ENCODE results near the gene NPC1. TPM values are rescaled to one million over a fixed set of nuclear protein-coding genes. Genes with fewer than 3 reads are reported as not detected.

NPC1 gene
- total RNA-seq, 4 donors from 2014 or later, result 35.7 to 99.4 (median 46.2) TPM

DNA sequence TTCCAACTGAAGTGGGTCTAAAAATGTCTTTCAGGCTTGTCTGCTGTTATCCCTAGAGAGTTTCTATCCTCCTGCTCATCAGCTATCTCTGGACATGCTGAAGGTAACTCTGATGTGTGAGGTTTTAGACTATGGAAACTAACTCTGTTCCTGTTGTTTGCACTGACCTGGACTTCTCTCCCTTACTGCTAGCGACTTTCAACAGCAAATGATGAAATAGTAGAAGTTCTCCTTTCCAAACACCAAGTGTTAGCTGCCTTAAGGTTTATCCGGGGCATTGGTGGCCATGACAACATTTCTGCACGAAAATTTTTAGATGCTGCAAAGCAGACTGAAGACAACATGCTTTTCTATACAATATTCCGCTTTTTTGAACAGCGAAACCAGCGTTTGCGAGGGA, 56.1 kb downstream of the NPC1 start:
- TF ChIP-seq, protein P1, sequence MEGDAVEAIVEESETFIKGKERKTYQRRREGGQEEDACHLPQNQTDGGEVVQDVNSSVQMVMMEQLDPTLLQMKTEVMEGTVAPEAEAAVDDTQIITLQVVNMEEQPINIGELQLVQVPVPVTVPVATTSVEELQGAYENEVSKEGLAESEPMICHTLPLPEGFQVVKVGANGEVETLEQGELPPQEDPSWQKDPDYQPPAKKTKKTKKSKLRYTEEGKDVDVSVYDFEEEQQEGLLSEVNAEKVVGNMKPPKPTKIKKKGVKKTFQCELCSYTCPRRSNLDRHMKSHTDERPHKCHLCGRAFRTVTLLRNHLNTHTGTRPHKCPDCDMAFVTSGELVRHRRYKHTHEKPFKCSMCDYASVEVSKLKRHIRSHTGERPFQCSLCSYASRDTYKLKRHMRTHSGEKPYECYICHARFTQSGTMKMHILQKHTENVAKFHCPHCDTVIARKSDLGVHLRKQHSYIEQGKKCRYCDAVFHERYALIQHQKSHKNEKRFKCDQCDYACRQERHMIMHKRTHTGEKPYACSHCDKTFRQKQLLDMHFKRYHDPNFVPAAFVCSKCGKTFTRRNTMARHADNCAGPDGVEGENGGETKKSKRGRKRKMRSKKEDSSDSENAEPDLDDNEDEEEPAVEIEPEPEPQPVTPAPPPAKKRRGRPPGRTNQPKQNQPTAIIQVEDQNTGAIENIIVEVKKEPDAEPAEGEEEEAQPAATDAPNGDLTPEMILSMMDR (IDR thresholded peaks at IDR 0.05 in 4 of 5, conservative IDR thresholded peaks at IDR 0.05 in 1 of 5), result no peak
- TF ChIP-seq POLR2A (IDR thresholded peaks at IDR 0.05), result no peak
- Histone ChIP-seq H3K27ac (no peak overlapping the region), H3K4me3 (no peak overlapping the region), H3K9me3 (no peaks in the 10 kb centered on the region), H3K27me3 (no peaks in the 10 kb centered on the region), H3K4me1 (peaks cover 0 to 7% of the 10 kb centered on the region in 2 donors), H3K36me3 (peaks cover 0 to 97% of the 10 kb centered on the region in 2 donors)
- no peak for DNase-seq
- intact Hi-C loops (cut with DNase I; ENCODE audit: low total_unique reads), result no loop called here
- ATAC-seq, result no peak
- in situ Hi-C loops (cut with MboI; ENCODE audit: low sequenced_read_pairs in 4 of 4), result no loop called here

DNA sequence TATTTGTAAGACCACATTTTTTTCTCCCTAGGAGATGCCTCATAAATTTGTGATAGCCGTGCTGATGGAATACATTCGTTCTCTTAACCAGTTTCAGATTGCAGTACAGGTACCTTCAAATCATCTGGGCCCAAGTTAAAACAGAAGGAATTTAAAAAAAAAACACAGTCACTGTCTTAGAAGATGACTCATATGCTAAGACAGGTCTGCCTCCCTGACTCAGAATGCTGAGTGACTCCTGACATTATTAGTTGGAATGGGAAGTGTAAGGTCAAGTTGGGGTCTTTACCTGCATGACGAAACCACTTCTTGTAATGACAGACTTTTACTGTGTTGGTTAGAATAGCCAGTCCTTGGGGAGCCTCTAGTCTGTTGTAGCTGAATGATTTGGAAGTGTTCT, 56.7 kb downstream of the NPC1 start:
- Histone ChIP-seq H3K4me1 (peaks cover 0 to 7% of the 10 kb centered on the region in 2 donors), H3K4me3 (no peak overlapping the region), H3K27ac (peak overlapping the region in 1 of 4 donors; percentile 53), H3K27me3 (no peaks in the 10 kb centered on the region), H3K9me3 (no peaks in the 10 kb centered on the region), H3K36me3 (peaks cover 0 to 93% of the 10 kb centered on the region in 2 donors)
- no peak for DNase-seq
- in situ Hi-C loops (cut with MboI; ENCODE audit: low sequenced_read_pairs in 4 of 4) (no loop called here), intact Hi-C loops (cut with DNase I; ENCODE audit: low total_unique reads) (no loop called here)
- no peak for ATAC-seq
- TF ChIP-seq, protein P1 (IDR thresholded peaks at IDR 0.05 in 4 of 5, conservative IDR thresholded peaks at IDR 0.05 in 1 of 5), result no peak
- no peak for TF ChIP-seq POLR2A (IDR thresholded peaks at IDR 0.05)

DNA sequence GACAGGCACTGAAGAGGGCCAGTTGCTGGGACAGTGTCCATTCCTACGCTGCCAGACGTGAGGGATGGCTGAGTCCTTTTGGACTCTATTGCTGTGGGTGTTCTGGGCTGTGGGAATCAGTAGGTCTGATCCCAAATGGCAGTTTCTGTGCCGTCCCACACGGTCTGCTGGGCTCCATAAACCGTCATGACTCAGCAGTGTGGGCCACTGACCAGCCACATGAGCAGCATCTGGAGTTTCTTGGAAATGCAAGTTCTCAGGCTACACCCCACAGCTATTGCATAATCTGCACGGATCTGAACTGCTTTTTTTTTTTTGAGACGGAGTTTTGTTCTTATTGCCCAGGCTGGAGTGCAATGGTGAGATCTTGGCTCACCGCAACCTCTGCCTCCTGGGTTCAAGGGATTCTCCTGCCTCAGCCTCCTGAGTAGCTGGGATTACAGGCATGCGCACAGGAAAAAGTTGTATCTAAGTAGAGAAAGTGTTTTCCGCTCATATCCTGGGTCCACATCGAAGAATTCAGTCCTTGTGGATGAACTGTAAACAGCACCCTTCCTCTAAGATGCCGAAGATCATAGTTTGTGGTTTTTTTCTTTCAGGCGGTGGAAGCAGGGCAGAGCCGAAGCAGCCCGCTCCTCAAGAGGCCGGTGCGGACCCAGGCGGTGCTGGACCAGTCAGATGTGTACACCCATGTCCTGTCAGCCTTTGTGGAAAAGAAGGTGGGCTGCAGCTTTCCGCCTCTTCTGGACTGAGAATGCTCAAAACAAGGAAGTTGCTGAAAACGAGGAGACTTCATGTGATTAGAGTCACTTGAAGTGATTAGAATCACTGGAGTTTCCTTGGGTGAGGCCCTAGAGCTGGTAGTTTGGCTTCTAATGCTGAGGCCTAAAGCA, 57.5 kb downstream of the NPC1 start:
- Histone ChIP-seq H3K4me3 (no peak overlapping the region), H3K27ac (peak overlapping the region; percentile 13 to 53 (median 37)), H3K4me1 (peaks cover 0 to 7% of the 10 kb centered on the region in 2 donors), H3K36me3 (peaks cover 0 to 93% of the 10 kb centered on the region in 2 donors), H3K9me3 (no peaks in the 10 kb centered on the region), H3K27me3 (no peaks in the 10 kb centered on the region)
- DNase-seq (peak in 1 of 2 donors; percentile 60), ATAC-seq (peak; percentile 64 to 75)
- TF ChIP-seq, protein P1 (IDR thresholded peaks at IDR 0.05 in 4 of 5, conservative IDR thresholded peaks at IDR 0.05 in 1 of 5), result no peak
- no peak for TF ChIP-seq POLR2A (IDR thresholded peaks at IDR 0.05)
- in situ Hi-C loops (cut with MboI; ENCODE audit: low sequenced_read_pairs in 4 of 4) (no loop called here), intact Hi-C loops (cut with DNase I; ENCODE audit: low total_unique reads) (no loop called here)

DNA sequence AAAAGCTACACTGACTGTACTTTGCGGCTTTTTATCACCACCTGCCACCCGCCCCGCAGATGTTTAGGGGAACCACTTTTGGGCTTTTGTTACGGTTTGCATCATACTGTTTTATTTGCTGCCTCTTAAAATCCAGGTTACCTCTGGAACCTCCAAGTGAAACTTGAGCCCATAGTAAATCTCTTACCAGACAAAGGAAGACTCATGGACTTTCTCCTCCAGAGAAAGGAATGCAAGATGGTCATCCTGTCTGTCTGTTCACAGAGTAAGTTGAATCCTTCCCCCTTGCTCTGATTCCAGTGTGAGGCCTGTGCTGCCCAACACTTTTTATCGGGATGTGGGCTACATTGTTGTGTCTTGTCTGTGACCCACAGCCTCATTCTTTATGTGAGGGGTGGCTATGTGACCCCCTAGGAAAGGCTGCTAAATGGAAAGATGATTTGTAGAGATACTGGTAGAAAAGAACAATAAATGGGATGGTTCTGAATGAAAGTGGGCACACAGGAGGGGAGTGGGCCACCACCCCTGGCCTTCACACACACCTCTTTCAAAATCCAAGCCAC, 59.7 kb downstream of the NPC1 start:
- no peak overlapping the region for H3K27ac ChIP-seq
- no peak for DNase-seq
- H3K4me3 ChIP-seq, result no peak overlapping the region
- H3K9me3 ChIP-seq, result no peaks in the 10 kb centered on the region
- H3K27me3 ChIP-seq, result no peaks in the 10 kb centered on the region
- in situ Hi-C loops (cut with MboI; ENCODE audit: low sequenced_read_pairs in 4 of 4) (no loop called here), intact Hi-C loops (cut with DNase I; ENCODE audit: low total_unique reads) (no loop called here)
- no peak for TF ChIP-seq POLR2A (IDR thresholded peaks at IDR 0.05)
- TF ChIP-seq, protein P1 (IDR thresholded peaks at IDR 0.05 in 4 of 5, conservative IDR thresholded peaks at IDR 0.05 in 1 of 5), result no peak
- peaks cover 0 to 7% of the 10 kb centered on the region in 2 donors for H3K4me1 ChIP-seq
- no peak for ATAC-seq
- peaks cover 0 to 89% of the 10 kb centered on the region in 2 donors for H3K36me3 ChIP-seq
